ENCODE results near the gene SF3A1. TPM values are rescaled to one million over a fixed set of nuclear protein-coding genes. Genes with fewer than 3 reads are reported as not detected.

The SF3A1 gene
- total and polyA plus RNA-seq, 4 donors = 19.6 to 41.6 (median 23.9) TPM

GRCh38 chr22:30310881-30311771, 45.6 kb downstream of the SF3A1 start:
- Histone ChIP-seq H3K27me3 (ENCODE audit: control insufficient read depth in 4 of 4, insufficient read depth in 4 of 4, low read length in 3 of 4) (no peaks in the 10 kb centered on the region), H3K9ac (ENCODE audit: low read depth in 1 of 2, low read length in 2 of 2) (peak overlapping the region in 1 of 2 donors; percentile 15), H3K27ac (ENCODE audit: low read depth in 1 of 2, low read length in 2 of 2) (peak overlapping the region; percentile 58 to 71), H3K9me3 (ENCODE audit: control insufficient read depth in 4 of 4, low read length in 3 of 4) (no peaks in the 10 kb centered on the region), H3K4me3 (ENCODE audit: low read depth in 1 of 3, low read length in 3 of 3) (no peak overlapping the region), H3K4me1 (ENCODE audit: control insufficient read depth in 4 of 4, insufficient read depth in 4 of 4, low read length in 3 of 4) (peaks cover 24 to 52% (median 31%) of the 10 kb centered on the region in 4 donors), H3K36me3 (ENCODE audit: control insufficient read depth in 4 of 4, insufficient read depth in 3 of 4, low read depth in 1 of 4, low read length in 3 of 4) (peaks cover 0 to 2% (median 0%) of the 10 kb centered on the region in 4 donors)
- no peak for DNase-seq (ENCODE audit: low spot score)
- WGBS = 69% methylated on average over 8 of the region's 8 CpGs
- no peak for TF ChIP-seq MAX (IDR thresholded peaks at IDR 0.05)
- peak in 1 of 2 donors; percentile 27 for TF ChIP-seq JUND (IDR thresholded peaks at IDR 0.05)
- no peak for TF ChIP-seq EGR1 (IDR thresholded peaks at IDR 0.05; ENCODE audit: low read depth in 2 of 2)
- peak; percentile 49 for TF ChIP-seq REST (IDR thresholded peaks at IDR 0.05)
- TF ChIP-seq RXRA (IDR thresholded peaks at IDR 0.05) = peak; percentile 53 to 67
- TF ChIP-seq FOXA2 (IDR thresholded peaks at IDR 0.05) = peak; percentile 47
- TF ChIP-seq HNF4A (conservative IDR thresholded peaks at IDR 0.05) = peak; percentile 41 to 58
- TF ChIP-seq FOXA1 (IDR thresholded peaks at IDR 0.05) = no peak
- TF ChIP-seq HNF4G (IDR thresholded peaks at IDR 0.05) = no peak
- no peak for TF ChIP-seq TAF1 (conservative IDR thresholded peaks at IDR 0.05)
- no peak for TF ChIP-seq ATF3 (IDR thresholded peaks at IDR 0.05)
- TF ChIP-seq GABPA (IDR thresholded peaks at IDR 0.05 in 1 of 2, conservative IDR thresholded peaks at IDR 0.05 in 1 of 2) = no peak
- TF ChIP-seq RAD21 (IDR thresholded peaks at IDR 0.05) = peak; percentile 11 to 39
- no peak for TF ChIP-seq ZBTB33 (IDR thresholded peaks at IDR 0.05)
- TF ChIP-seq CTCF (IDR thresholded peaks at IDR 0.05; ENCODE audit: low read depth, low read length, missing input control) = no peak
- no peak for TF ChIP-seq NR2F2 (IDR thresholded peaks at IDR 0.05)
- TF ChIP-seq YY1 (IDR thresholded peaks at IDR 0.05) = peak; percentile 69
- peak; percentile 30 for TF ChIP-seq SP1 (IDR thresholded peaks at IDR 0.05)

Data from liver (tissue), 9 donors.